PC-9 (cell line): Measurements from ENCODE around the gene SH3BP4. TPM values are rescaled to one million over a fixed set of nuclear protein-coding genes. Genes with fewer than 3 reads are reported as not detected.
A peak's percentile ranks its signal among the peaks of the same experiment; 100 is the strongest.

ENCODE experiments used
- BruUV-seq: library from RNA; stranded (reverse); fragments of 400-500 nt; replicated peaks from 2 replicates; lab custom pipeline; 2021; lab: Mats Ljungman, UMichigan
- CTCF ChIA-PET: fragments of 300-600 bp; sonication (Branson Sonifier 250); formaldehyde crosslinking; loops from one replicate; lab custom pipeline; 2022; ENCODE audit warnings: antibody characterized with exemption; lab: Charles Lee
- POLR2A ChIA-PET: fragments of 300-600 bp; sonication (Branson Sonifier 250); formaldehyde crosslinking; loops from one replicate; lab custom pipeline; 2022; ENCODE audit warnings: antibody characterized with exemption; ENCODE audit not compliant: unreplicated experiment; lab: Charles Lee
- DNase-seq, 2 experiments: peaks; one replicate each; pipeline versions ENCODE4 v3.0.0 to v3.0.0-alpha.2; 2015 to 2022; ENCODE audit warnings: mixed read lengths in 1 of 2
- H2AFZ ChIP-seq: fragments of 200-600 bp; sonication (generic); 2 replicates; pipeline ENCODE4 v1.8.1; 2017; ENCODE audit warnings: antibody characterized with exemption
- H3F3A ChIP-seq: fragments of 200-600 bp; sonication (generic); 2 replicates; pipeline ENCODE4 v1.8.1; 2017; ENCODE audit warnings: antibody characterized with exemption, mild to moderate bottlenecking, low read depth; ENCODE audit not compliant: insufficient read depth
- H3K27ac ChIP-seq: fragments of 200-600 bp; sonication (generic); 2 replicates; pipeline ENCODE4 v1.6.1; 2016; ENCODE audit warnings: mixed run types
- H3K27me3 ChIP-seq: fragments of 200-600 bp; sonication (generic); 2 replicates; pipeline ENCODE4 v1.6.1; 2016; ENCODE audit warnings: low read depth, mixed run types; ENCODE audit not compliant: insufficient read depth
- H3K36me3 ChIP-seq: fragments of 200-600 bp; sonication (generic); 2 replicates; pipeline ENCODE4 v1.6.1; 2016; ENCODE audit warnings: low read depth, mixed run types
- H3K4me1 ChIP-seq: fragments of 200-600 bp; sonication (generic); replicated peaks from 2 replicates; pipeline ENCODE4 v1.6.1; 2016; ENCODE audit warnings: mixed run types; ENCODE audit not compliant: insufficient read depth
- H3K4me2 ChIP-seq: fragments of 200-600 bp; sonication (generic); 2 replicates; pipeline ENCODE4 v1.6.1; 2017; ENCODE audit warnings: mixed run types
- H3K4me3 ChIP-seq: fragments of 200-600 bp; sonication (generic); 2 replicates; pipeline ENCODE4 v1.6.1; 2016; ENCODE audit warnings: mixed run types
- H3K79me2 ChIP-seq: fragments of 200-600 bp; sonication (generic); 2 replicates; pipeline ENCODE4 v1.6.1; 2017; ENCODE audit warnings: low read depth, mixed run types
- H3K9me2 ChIP-seq: fragments of 200-600 bp; sonication (generic); 2 replicates; pipeline ENCODE4 v1.8.1; 2017; ENCODE audit warnings: mild to moderate bottlenecking; ENCODE audit not compliant: insufficient read depth
- H3K9me3 ChIP-seq: fragments of 200-600 bp; sonication (generic); 2 replicates; pipeline ENCODE4 v1.8.1; 2016; ENCODE audit warnings: low read depth; ENCODE audit not compliant: insufficient read depth
- H4K20me1 ChIP-seq: fragments of 200-600 bp; sonication (generic); 2 replicates; pipeline ENCODE4 v1.8.1; 2017; ENCODE audit not compliant: insufficient read depth
- EZH2 ChIP-seq: fragments of 200-600 bp; sonication (generic); IDR thresholded peaks from 2 replicates; pipeline ENCODE4 v1.8.0; 2017; ENCODE audit warnings: antibody characterized with exemption, low read depth
- intact Hi-C: fragments of 100-400 bp; cut with micrococcal nuclease; formaldehyde crosslinking; loops from one replicate; pipeline ENCODE4 v1.10.0; 2022; ENCODE audit not compliant: unreplicated experiment
- total RNA-seq: library from RNA; stranded (reverse); gene quantifications from 2 replicates; pipeline ENCODE4 v1.2.3, GENCODE V29; 2021
- TF ChIP-seq, protein P1 (sequence below): fragments of 200-600 bp; sonication (generic); conservative IDR thresholded peaks from 2 replicates; pipeline ENCODE4 v1.6.1; 2017; ENCODE audit warnings: mixed run types, antibody characterized with exemption, mild to moderate bottlenecking, moderate library complexity

Gene SH3BP4
- total RNA-seq, 1 experiment from 2014 or later: 131 TPM

DNA sequence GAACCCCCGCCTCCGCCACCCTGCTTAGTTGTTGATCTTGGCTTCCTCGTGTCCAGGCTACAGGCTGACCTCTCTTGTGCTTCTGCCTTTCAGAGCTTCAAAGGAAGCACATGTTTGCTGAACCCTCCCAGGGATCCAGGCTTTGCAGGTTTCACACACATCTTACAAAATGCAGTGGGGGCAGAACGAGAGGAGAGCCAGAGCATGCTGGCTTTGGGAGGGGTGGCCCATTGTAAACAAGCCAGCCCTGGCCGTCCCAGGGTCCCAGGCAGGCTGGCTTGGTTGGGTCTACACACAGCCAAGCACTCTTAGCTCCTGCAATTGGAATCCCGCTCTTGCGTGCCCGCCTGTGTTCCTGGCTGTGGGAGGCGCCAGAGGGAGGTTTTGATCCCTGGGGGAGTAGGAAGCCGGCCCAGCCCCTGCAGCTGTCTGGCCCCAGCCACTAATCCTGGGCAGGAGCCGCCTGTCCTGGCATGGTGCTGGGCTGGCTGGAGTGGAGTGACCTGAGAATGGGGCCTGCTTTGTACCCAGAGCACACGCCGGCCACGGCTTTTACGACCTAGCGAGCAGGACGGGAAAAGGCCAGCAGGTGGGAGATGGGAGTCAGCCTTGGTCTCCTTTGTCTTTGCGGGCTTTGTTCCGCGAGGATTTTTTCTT lies 53.9 kb downstream of the SH3BP4 start:
- no peaks in the 10 kb centered on the region for H3K9me2 ChIP-seq
- no peaks in the 10 kb centered on the region for H3K27me3 ChIP-seq
- H3K79me2 ChIP-seq: peaks cover 94% of the 10 kb centered on the region
- TF ChIP-seq EZH2: no peak
- TF ChIP-seq, protein P1, sequence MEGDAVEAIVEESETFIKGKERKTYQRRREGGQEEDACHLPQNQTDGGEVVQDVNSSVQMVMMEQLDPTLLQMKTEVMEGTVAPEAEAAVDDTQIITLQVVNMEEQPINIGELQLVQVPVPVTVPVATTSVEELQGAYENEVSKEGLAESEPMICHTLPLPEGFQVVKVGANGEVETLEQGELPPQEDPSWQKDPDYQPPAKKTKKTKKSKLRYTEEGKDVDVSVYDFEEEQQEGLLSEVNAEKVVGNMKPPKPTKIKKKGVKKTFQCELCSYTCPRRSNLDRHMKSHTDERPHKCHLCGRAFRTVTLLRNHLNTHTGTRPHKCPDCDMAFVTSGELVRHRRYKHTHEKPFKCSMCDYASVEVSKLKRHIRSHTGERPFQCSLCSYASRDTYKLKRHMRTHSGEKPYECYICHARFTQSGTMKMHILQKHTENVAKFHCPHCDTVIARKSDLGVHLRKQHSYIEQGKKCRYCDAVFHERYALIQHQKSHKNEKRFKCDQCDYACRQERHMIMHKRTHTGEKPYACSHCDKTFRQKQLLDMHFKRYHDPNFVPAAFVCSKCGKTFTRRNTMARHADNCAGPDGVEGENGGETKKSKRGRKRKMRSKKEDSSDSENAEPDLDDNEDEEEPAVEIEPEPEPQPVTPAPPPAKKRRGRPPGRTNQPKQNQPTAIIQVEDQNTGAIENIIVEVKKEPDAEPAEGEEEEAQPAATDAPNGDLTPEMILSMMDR: no peak
- H3F3A ChIP-seq: peaks cover 56% of the 10 kb centered on the region
- H3K27ac ChIP-seq: peak overlapping the region; percentile 89
- ChIA-PET POLR2A (no interaction called here), CTCF (no interaction called here)
- peaks cover 8% of the 10 kb centered on the region; the same call in 1 of the 2 replicates for H3K36me3 ChIP-seq
- no TSS peak for BruUV-seq
- peaks cover 14% of the 10 kb centered on the region for H4K20me1 ChIP-seq
- H3K9me3 ChIP-seq: no peaks in the 10 kb centered on the region
- intact Hi-C loops: no loop called here
- H2AFZ ChIP-seq: no peak overlapping the region
- no peak for DNase-seq
- peaks cover 73% of the 10 kb centered on the region for H3K4me1 ChIP-seq
- H3K4me2 ChIP-seq: 0 out of 2 replicates have a peak overlapping the region, but pooled peaks have one; percentile 73
- no peak overlapping the region for H3K4me3 ChIP-seq

DNA sequence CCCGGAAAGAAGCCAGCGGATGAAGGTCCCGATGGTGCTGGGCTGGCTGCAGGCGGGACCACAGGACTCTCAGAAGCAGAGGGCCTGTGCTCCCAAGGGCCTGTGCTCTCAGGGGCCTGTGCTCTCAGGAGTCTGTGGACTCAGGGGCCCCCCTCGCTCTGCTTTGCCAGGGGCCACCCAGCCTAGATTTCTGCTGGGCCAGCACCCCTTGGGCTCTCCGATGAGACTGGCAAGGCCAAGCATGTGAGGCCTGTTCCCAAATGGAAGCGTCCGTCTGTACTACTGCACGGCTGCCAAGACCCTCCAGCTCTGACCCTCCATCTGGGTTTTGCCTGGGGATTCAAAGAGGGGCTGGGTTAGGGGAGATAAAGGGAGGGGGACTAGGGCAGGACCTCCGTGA lies 54.6 kb downstream of the SH3BP4 start:
- H3K9me3 ChIP-seq: no peaks in the 10 kb centered on the region
- DNase-seq: no peak
- intact Hi-C loops: no loop called here
- H3K4me3 ChIP-seq: no peak overlapping the region
- no peaks in the 10 kb centered on the region for H3K9me2 ChIP-seq
- no peak overlapping the region for H2AFZ ChIP-seq
- peak overlapping the region; percentile 89 for H3K27ac ChIP-seq
- ChIA-PET CTCF (no interaction called here), POLR2A (interaction anchor here (0.7 kb wide), 1 partner anchor 11 kb away, joined by 6 read pairs; no protein-coding TSS in a partner anchor)
- peaks cover 10% of the 10 kb centered on the region for H3K36me3 ChIP-seq
- peaks cover 56% of the 10 kb centered on the region for H3F3A ChIP-seq
- BruUV-seq: no TSS peak
- no peaks in the 10 kb centered on the region for H3K27me3 ChIP-seq
- H3K79me2 ChIP-seq: peaks cover 94% of the 10 kb centered on the region
- peaks cover 70% of the 10 kb centered on the region for H3K4me1 ChIP-seq
- H3K4me2 ChIP-seq: peak overlapping the region; percentile 73; the same call in 1 of the 2 replicates
- H4K20me1 ChIP-seq: peaks cover 14% of the 10 kb centered on the region
- TF ChIP-seq, protein P1: no peak
- TF ChIP-seq EZH2: no peak

DNA sequence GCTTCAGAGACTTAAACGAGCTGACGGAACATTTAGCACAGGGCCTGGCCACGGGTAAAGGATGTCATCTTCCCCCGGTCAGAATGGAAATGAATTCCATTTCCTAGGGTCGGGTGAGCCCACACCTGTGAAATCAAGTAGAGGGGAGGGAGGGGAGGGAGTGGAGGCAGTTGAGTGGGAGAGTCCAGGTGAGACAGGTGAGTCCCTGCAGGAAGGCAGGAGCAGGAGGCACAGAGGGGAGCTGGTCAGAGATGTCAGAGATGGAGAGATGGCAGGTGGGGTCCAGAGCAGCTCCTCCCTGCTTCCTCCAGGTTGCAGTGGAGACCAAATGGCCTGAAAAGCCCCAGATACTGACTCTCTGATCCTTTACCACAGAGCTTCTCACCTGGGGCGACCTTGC lies 55.2 kb downstream of the SH3BP4 start:
- peaks cover 94% of the 10 kb centered on the region for H3K79me2 ChIP-seq
- no TSS peak for BruUV-seq
- DNase-seq: no peak
- ChIA-PET POLR2A (interaction anchor here (0.5 to 0.7 kb wide), 2 partner anchors 11 to 56 kb away, joined by 5 to 6 read pairs; no protein-coding TSS in a partner anchor), CTCF (no interaction called here)
- H2AFZ ChIP-seq: no peak overlapping the region
- H3K9me2 ChIP-seq: no peaks in the 10 kb centered on the region
- peak overlapping the region; percentile 73 for H3K4me2 ChIP-seq
- peaks cover 14% of the 10 kb centered on the region for H4K20me1 ChIP-seq
- peaks cover 51% of the 10 kb centered on the region for H3F3A ChIP-seq
- peaks cover 68% of the 10 kb centered on the region for H3K4me1 ChIP-seq
- H3K27ac ChIP-seq: peak overlapping the region; percentile 89
- intact Hi-C loops: no loop called here
- H3K9me3 ChIP-seq: no peaks in the 10 kb centered on the region
- TF ChIP-seq EZH2: no peak
- TF ChIP-seq, protein P1: no peak
- H3K36me3 ChIP-seq: peaks cover 11% of the 10 kb centered on the region
- no peak overlapping the region for H3K4me3 ChIP-seq
- H3K27me3 ChIP-seq: no peaks in the 10 kb centered on the region
